ENCODE results near the gene LONP2. TPM values are rescaled to one million over a fixed set of nuclear protein-coding genes. Genes with fewer than 3 reads are reported as not detected.

LONP2 gene
- total RNA-seq, 1 experiment from 2014 or later = 46.8 TPM

GRCh38 chr16:48347980-48348379 lies 103.9 kb downstream of the LONP2 start:
- peaks cover 11 to 13% of the 10 kb centered on the region in 2 experiments; a peak in 2 of 4 replicates for H3K36me3 ChIP-seq (ENCODE audit: control insufficient read depth in 1 of 2, insufficient read depth in 2 of 2, low read length in 2 of 2)
- H3K9ac ChIP-seq (ENCODE audit: low read length) = no peak overlapping the region
- CTCF ChIA-PET = no interaction called here
- 0 out of 2 replicates have a peak, but pooled peaks cover 7% of the 10 kb centered on the region for H3K79me2 ChIP-seq (ENCODE audit: insufficient read depth, low read length)
- H3K27me3 ChIP-seq (ENCODE audit: insufficient read depth, low read length) = no peaks in the 10 kb centered on the region
- no peak for TF ChIP-seq CBX3 (IDR thresholded peaks at IDR 0.05; ENCODE audit: low read depth)
- TF ChIP-seq SRF (IDR thresholded peaks at IDR 0.05; ENCODE audit: low read depth) = no peak
- TF ChIP-seq YY1 (IDR thresholded peaks at IDR 0.05; ENCODE audit: extremely low read depth, insufficient replicate concordance, low read depth, low read length) = no peak
- no peak for ATAC-seq
- H4K20me1 ChIP-seq (ENCODE audit: insufficient read depth) = no peaks in the 10 kb centered on the region; the same call in 1 of the 2 replicates
- POLR2A ChIA-PET = no interaction called here
- H3K27ac ChIP-seq (ENCODE audit: low read depth, low read length) = no peak overlapping the region
- RAD21 ChIA-PET (ENCODE audit: low non-redundant PET in 1 of 2, low total read pairs in 2 of 2, uncharacterized antibody in 2 of 2, unreplicated experiment in 2 of 2) = no interaction called here
- no peaks in the 10 kb centered on the region for H3K9me2 ChIP-seq (ENCODE audit: insufficient read depth)
- H3K4me1 ChIP-seq (ENCODE audit: control insufficient read depth in 1 of 2, insufficient read depth in 2 of 2, low read length in 2 of 2) = no peaks in the 10 kb centered on the region; a peak in 1 of 4 replicates
- H3K9me3 ChIP-seq (ENCODE audit: control insufficient read depth in 1 of 2, insufficient read depth in 1 of 2, low read depth in 1 of 2, low read length in 2 of 2) = no peaks in the 10 kb centered on the region
- no peak for DNase-seq (ENCODE audit: low read depth, low spot score)
- intact Hi-C loops (cut with micrococcal nuclease) = no loop called here
- no peak overlapping the region for H3K4me2 ChIP-seq (ENCODE audit: low read length)
- H2AFZ ChIP-seq (ENCODE audit: low read depth, low read length, poor library complexity, severe bottlenecking) = no peak overlapping the region
- H3K4me3 ChIP-seq (replicated peaks in 1 of 2; ENCODE audit: low read depth in 1 of 2, low read length in 2 of 2) = no peak overlapping the region
- no TSS peak for BruUV-seq (replicated peaks)

DNA sequence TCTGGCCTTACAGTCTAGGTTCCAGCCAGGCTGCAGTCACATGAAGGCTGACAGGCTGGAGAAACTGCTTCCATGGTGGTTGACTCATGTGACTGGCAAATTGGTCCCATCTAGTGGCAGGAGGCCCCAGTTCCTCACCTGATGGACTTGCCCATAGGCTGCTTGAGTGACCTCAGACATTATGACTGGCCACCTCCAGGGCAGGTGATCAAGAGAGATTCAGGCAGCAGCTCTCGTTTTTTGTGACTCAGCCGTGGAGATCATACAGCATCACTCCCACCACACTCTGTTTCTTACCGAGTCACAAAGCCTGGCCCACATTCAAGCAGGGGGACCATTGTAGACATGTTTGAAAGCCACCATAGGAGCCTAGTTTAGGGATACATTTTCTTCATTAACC lies 106.6 kb downstream of the LONP2 start:
- no peak for TF ChIP-seq CTCF (IDR thresholded peaks at IDR 0.05 in 2 of 3, conservative IDR thresholded peaks at IDR 0.05 in 1 of 3; ENCODE audit: borderline replicate concordance in 1 of 3, insufficient read depth in 1 of 3, low read depth in 2 of 3, low read length in 2 of 3)
- TF ChIP-seq ZNF274 (IDR thresholded peaks at IDR 0.05; ENCODE audit: low read depth, low read length) = no peak
- TF ChIP-seq, protein P1, sequence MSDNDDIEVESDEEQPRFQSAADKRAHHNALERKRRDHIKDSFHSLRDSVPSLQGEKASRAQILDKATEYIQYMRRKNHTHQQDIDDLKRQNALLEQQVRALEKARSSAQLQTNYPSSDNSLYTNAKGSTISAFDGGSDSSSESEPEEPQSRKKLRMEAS (IDR thresholded peaks at IDR 0.05) = no peak
- no peak for TF ChIP-seq TCF7L2 (IDR thresholded peaks at IDR 0.05; ENCODE audit: borderline replicate concordance, extremely low read depth, insufficient read depth, insufficient read length)
- TF ChIP-seq CBX3 (IDR thresholded peaks at IDR 0.05; ENCODE audit: low read depth) = no peak
- TF ChIP-seq ATF3 (IDR thresholded peaks at IDR 0.05) = no peak
- TF ChIP-seq CEBPB (IDR thresholded peaks at IDR 0.05; ENCODE audit: low read depth) = no peak
- no peak for TF ChIP-seq REST (IDR thresholded peaks at IDR 0.05; ENCODE audit: low read depth)
- Histone ChIP-seq H3K4me3 (replicated peaks in 1 of 2; ENCODE audit: low read depth in 1 of 2, low read length in 2 of 2) (no peak overlapping the region), H3K4me2 (ENCODE audit: low read length) (no peak overlapping the region), H3K27ac (ENCODE audit: low read depth, low read length) (no peak overlapping the region), H2AFZ (ENCODE audit: low read depth, low read length, poor library complexity, severe bottlenecking) (no peak overlapping the region), H4K20me1 (ENCODE audit: insufficient read depth) (no peaks in the 10 kb centered on the region), H3K4me1 (ENCODE audit: control insufficient read depth in 1 of 2, insufficient read depth in 2 of 2, low read length in 2 of 2) (no peaks in the 10 kb centered on the region; a peak in 1 of 4 replicates), H3K9me2 (ENCODE audit: insufficient read depth) (no peaks in the 10 kb centered on the region), H3K27me3 (ENCODE audit: insufficient read depth, low read length) (no peaks in the 10 kb centered on the region), H3K9ac (ENCODE audit: low read length) (no peak overlapping the region), H3K9me3 (ENCODE audit: control insufficient read depth in 1 of 2, insufficient read depth in 1 of 2, low read depth in 1 of 2, low read length in 2 of 2) (no peaks in the 10 kb centered on the region), H3K79me2 (ENCODE audit: insufficient read depth, low read length) (peaks cover 7% of the 10 kb centered on the region; the same call in 1 of the 2 replicates), H3K36me3 (ENCODE audit: control insufficient read depth in 1 of 2, insufficient read depth in 2 of 2, low read length in 2 of 2) (peaks cover 11 to 15% of the 10 kb centered on the region in 2 experiments; a peak in 3 of 4 replicates)
- intact Hi-C loops (cut with micrococcal nuclease) = no loop called here
- no TSS peak for BruUV-seq (replicated peaks)
- DNase-seq (ENCODE audit: low read depth, low spot score) (no peak), ATAC-seq (0 out of 2 replicates have a peak, but pooled peaks have one; percentile 28)
- ChIA-PET CTCF (interaction anchor here (0.9 kb wide), 1 partner anchor 272 kb away, joined by 3 read pairs; no protein-coding TSS in a partner anchor), RAD21 (ENCODE audit: low non-redundant PET in 1 of 2, low total read pairs in 2 of 2, uncharacterized antibody in 2 of 2, unreplicated experiment in 2 of 2) (no interaction called here), POLR2A (interaction anchor here (0.8 kb wide), 1 partner anchor 15 kb away, joined by 3 read pairs; no protein-coding TSS in a partner anchor)

All from HCT116 (cell line).